ENCODE measurements around the gene ZSCAN9. TPM values are rescaled to one million over a fixed set of nuclear protein-coding genes. Genes with fewer than 3 reads are reported as not detected.

Gene ZSCAN9
- total and polyA plus RNA-seq, 2 of the 13 experiments (the other 11 are each of a cell fraction or from before 2014, with no cell fraction given) = 14.6 to 17.8 TPM

DNA sequence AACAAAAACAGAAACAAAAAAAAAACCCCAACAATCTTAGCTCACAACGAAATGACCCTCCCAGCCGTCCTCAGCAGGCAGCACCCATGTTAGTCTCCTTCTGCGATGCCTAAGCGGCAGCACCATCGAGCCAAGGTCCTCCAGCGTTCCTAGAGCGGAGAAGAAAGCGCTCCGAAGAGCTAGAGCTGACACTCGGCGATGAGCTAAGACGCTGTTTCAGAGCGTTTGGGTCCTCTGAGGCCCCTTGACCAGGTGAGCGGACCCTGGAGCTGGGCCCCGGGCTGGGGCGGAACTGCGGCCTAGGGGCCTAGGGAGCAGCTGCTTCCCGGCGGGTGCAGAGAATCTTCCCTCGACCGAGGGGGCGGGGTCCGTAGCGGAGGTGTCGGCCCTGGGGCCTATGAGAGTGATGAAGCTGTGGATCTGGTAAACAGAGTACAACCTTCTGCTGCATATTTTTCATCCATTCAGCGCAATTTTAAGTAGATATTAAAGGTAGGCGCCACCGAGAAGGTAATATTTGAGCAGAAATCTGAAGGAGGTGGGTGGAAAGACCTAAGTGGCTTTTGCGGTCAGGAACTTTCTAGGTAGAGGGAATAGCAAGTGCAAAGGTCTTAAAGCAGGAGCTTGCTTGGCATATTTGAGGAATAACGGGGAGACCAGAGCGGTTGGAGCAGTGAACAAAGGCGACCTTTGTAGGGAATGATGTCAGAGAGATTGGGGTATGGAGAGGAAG is 42.1 kb downstream of the ZSCAN9 start, which contains the start of gene ZSCAN26 (continued):
- TF ChIP-seq, protein P1, sequence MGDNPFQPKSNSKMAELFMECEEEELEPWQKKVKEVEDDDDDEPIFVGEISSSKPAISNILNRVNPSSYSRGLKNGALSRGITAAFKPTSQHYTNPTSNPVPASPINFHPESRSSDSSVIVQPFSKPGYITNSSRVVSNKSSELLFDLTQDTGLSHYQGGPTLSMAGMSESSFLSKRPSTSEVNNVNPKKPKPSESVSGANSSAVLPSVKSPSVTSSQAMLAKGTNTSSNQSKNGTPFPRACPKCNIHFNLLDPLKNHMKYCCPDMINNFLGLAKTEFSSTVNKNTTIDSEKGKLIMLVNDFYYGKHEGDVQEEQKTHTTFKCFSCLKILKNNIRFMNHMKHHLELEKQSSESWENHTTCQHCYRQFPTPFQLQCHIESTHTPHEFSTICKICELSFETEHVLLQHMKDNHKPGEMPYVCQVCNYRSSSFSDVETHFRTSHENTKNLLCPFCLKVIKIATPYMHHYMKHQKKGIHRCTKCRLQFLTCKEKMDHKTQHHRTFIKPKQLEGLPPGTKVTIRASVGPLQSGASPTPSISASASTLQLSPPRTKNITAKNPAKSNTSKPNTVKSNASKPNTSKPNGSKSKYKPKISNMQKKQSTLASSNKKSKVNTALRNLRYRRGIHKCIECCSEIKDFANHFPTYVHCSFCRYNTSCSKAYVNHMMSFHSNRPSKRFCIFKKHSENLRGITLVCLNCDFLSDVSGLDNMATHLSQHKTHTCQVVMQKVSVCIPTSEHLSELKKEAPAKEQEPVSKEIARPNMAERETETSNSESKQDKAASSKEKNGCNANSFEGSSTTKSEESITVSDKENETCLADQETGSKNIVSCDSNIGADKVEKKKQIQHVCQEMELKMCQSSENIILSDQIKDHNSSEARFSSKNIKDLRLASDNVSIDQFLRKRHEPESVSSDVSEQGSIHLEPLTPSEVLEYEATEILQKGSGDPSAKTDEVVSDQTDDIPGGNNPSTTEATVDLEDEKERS (CRISPR knock-in tag; IDR thresholded peaks at IDR 0.05) = peak; percentile 90; the same call in 1 of the 2 replicates
- TF ChIP-seq ZNF652 (CRISPR knock-in tag; IDR thresholded peaks at IDR 0.05; ENCODE audit: borderline replicate concordance, low read depth) (peak; percentile 84), ZNF264 (CRISPR knock-in tag; IDR thresholded peaks at IDR 0.05) (peak; percentile 87; the same call in 1 of the 2 replicates), ZBTB8A (CRISPR knock-in tag; IDR thresholded peaks at IDR 0.05; ENCODE audit: borderline replicate concordance, low read depth) (no peak), ZNF616 (CRISPR knock-in tag; IDR thresholded peaks at IDR 0.05; ENCODE audit: low read depth) (no peak), ZNF3 (CRISPR knock-in tag; IDR thresholded peaks at IDR 0.05) (peak; percentile 71; the same call in 1 of the 2 replicates), SCMH1 (CRISPR knock-in tag; IDR thresholded peaks at IDR 0.05; ENCODE audit: borderline replicate concordance) (no peak), SP4 (CRISPR knock-in tag; IDR thresholded peaks at IDR 0.05) (peak; percentile 74; the same call in 1 of the 2 replicates), ZNF350 (CRISPR knock-in tag; IDR thresholded peaks at IDR 0.05; ENCODE audit: borderline replicate concordance, low read depth) (peak; percentile 97), ZNF143 (CRISPR knock-in tag; IDR thresholded peaks at IDR 0.05) (no peak), PPARG (CRISPR knock-in tag; conservative IDR thresholded peaks at IDR 0.05) (0 out of 2 replicates have a peak, but pooled peaks have one; percentile 44), ZNF678 (CRISPR knock-in tag; IDR thresholded peaks at IDR 0.05) (0 out of 2 replicates have a peak, but pooled peaks have one; percentile 57), SUZ12 (IDR thresholded peaks at IDR 0.05; ENCODE audit: low read depth, low read length) (no peak), ZNF549 (CRISPR knock-in tag; IDR thresholded peaks at IDR 0.05) (no peak)
- TF ChIP-seq, protein P2, sequence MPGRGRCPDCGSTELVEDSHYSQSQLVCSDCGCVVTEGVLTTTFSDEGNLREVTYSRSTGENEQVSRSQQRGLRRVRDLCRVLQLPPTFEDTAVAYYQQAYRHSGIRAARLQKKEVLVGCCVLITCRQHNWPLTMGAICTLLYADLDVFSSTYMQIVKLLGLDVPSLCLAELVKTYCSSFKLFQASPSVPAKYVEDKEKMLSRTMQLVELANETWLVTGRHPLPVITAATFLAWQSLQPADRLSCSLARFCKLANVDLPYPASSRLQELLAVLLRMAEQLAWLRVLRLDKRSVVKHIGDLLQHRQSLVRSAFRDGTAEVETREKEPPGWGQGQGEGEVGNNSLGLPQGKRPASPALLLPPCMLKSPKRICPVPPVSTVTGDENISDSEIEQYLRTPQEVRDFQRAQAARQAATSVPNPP (CRISPR knock-in tag; IDR thresholded peaks at IDR 0.05) = peak; percentile 88
- TF ChIP-seq, protein P3, sequence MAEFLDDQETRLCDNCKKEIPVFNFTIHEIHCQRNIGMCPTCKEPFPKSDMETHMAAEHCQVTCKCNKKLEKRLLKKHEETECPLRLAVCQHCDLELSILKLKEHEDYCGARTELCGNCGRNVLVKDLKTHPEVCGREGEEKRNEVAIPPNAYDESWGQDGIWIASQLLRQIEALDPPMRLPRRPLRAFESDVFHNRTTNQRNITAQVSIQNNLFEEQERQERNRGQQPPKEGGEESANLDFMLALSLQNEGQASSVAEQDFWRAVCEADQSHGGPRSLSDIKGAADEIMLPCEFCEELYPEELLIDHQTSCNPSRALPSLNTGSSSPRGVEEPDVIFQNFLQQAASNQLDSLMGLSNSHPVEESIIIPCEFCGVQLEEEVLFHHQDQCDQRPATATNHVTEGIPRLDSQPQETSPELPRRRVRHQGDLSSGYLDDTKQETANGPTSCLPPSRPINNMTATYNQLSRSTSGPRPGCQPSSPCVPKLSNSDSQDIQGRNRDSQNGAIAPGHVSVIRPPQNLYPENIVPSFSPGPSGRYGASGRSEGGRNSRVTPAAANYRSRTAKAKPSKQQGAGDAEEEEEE (CRISPR knock-in tag; IDR thresholded peaks at IDR 0.05; ENCODE audit: borderline replicate concordance) = 0 out of 2 replicates have a peak, but pooled peaks have one; percentile 61
- TF ChIP-seq, protein P4, sequence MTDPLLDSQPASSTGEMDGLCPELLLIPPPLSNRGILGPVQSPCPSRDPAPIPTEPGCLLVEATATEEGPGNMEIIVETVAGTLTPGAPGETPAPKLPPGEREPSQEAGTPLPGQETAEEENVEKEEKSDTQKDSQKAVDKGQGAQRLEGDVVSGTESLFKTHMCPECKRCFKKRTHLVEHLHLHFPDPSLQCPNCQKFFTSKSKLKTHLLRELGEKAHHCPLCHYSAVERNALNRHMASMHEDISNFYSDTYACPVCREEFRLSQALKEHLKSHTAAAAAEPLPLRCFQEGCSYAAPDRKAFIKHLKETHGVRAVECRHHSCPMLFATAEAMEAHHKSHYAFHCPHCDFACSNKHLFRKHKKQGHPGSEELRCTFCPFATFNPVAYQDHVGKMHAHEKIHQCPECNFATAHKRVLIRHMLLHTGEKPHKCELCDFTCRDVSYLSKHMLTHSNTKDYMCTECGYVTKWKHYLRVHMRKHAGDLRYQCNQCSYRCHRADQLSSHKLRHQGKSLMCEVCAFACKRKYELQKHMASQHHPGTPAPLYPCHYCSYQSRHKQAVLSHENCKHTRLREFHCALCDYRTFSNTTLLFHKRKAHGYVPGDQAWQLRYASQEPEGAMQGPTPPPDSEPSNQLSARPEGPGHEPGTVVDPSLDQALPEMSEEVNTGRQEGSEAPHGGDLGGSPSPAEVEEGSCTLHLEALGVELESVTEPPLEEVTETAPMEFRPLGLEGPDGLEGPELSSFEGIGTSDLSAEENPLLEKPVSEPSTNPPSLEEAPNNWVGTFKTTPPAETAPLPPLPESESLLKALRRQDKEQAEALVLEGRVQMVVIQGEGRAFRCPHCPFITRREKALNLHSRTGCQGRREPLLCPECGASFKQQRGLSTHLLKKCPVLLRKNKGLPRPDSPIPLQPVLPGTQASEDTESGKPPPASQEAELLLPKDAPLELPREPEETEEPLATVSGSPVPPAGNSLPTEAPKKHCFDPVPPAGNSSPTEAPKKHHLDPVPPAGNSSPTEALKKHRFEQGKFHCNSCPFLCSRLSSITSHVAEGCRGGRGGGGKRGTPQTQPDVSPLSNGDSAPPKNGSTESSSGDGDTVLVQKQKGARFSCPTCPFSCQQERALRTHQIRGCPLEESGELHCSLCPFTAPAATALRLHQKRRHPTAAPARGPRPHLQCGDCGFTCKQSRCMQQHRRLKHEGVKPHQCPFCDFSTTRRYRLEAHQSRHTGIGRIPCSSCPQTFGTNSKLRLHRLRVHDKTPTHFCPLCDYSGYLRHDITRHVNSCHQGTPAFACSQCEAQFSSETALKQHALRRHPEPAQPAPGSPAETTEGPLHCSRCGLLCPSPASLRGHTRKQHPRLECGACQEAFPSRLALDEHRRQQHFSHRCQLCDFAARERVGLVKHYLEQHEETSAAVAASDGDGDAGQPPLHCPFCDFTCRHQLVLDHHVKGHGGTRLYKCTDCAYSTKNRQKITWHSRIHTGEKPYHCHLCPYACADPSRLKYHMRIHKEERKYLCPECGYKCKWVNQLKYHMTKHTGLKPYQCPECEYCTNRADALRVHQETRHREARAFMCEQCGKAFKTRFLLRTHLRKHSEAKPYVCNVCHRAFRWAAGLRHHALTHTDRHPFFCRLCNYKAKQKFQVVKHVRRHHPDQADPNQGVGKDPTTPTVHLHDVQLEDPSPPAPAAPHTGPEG (CRISPR knock-in tag; IDR thresholded peaks at IDR 0.05) = peak; percentile 93; the same call in 1 of the 2 replicates
